Adrenal gland (tissue), 12 donors: Measurements from ENCODE around the gene PFN1. TPM values are rescaled to one million over a fixed set of nuclear protein-coding genes. Genes with fewer than 3 reads are reported as not detected.
"Not testable (repeated sequence)": the region's sequence is repeated elsewhere in the genome, so short reads cannot be mapped to it uniquely, and the experiment has no call there.

Source experiments
- DNase-seq, 7 donors: peaks; one replicate each; pipeline ENCODE4 v3.0.0-alpha.2; 2019 to 2020
- H3K27ac ChIP-seq, 5 donors: fragments of 200-600 bp; sonication (generic) in 4 of 5; 1 replicate in 3 of 5; 2 replicates in 2 of 5; pipeline versions ENCODE4 v1.5.1 to v1.8.0; 2016 to 2020; ENCODE audit warnings: mild to moderate bottlenecking in 1 of 5
- H3K27me3 ChIP-seq: fragments of 200-600 bp; 2 replicates; pipeline ENCODE4 v1.8.0; 2021
- H3K36me3 ChIP-seq, 2 donors: fragments of 200-600 bp; replicated peaks in 1 of 2; 1 replicate in 1 of 2; 2 replicates in 1 of 2; pipeline versions ENCODE4 v1.5.1 to v1.8.0; 2018 to 2022
- H3K4me1 ChIP-seq, 2 donors: fragments of 200-600 bp; replicated peaks in 1 of 2; 1 replicate in 1 of 2; 2 replicates in 1 of 2; pipeline versions ENCODE4 v1.5.1 to v1.8.0; 2018 to 2021
- H3K4me3 ChIP-seq, 4 donors: fragments of 200-600 bp; sonication (generic) in 3 of 4; one replicate each; pipeline ENCODE4 v1.5.1; 2016 to 2018
- H3K9me3 ChIP-seq, 3 donors: fragments of 200-600 bp; sonication (generic) in 1 of 3; replicated peaks in 1 of 3; 1 replicate in 2 of 3; 2 replicates in 1 of 3; pipeline versions ENCODE4 v1.5.1 to v1.8.0; 2016 to 2021
- POLR2A ChIP-seq, 2 donors: fragments of 450-650 bp; IDR thresholded peaks; one replicate each; pipeline ENCODE4 v1.6.1; 2017; ENCODE audit warnings: antibody characterized with exemption in 2 of 2, mild to moderate bottlenecking in 2 of 2, moderate library complexity in 1 of 2
- WGBS, 4 donors: extraction: QIAGEN DNeasy Blood & Tissue Kit in 2 of 4; methylation state at CpG; one replicate each; pipeline versions ENCODE4 v1.1.5 to v1.1.7; 2013 to 2017; 5-methylcytosine and 5-hydroxymethylcytosine counted together
- intact Hi-C, 2 donors: fragments of 100-400 bp; cut with DNase I; formaldehyde crosslinking; loops; one replicate each; pipeline versions ENCODE4 v1.14.1 to v1.15.0; 2022 to 2023
- polyA plus RNA-seq, 3 donors: library from polyadenylated mRNA; stranded (reverse); fragments of 200-250 nt in 2 of 3; fragments of 350-450 nt in 1 of 3; fragmentation: Illumina TruSeq in 1 of 3; extraction: RNeasy Lipid Tissue Mini Kit (QIAGEN cat#74804) in 1 of 3; gene quantifications; one replicate each; pipeline ENCODE4 v1.2.3, GENCODE V29; 2013 to 2014
- total RNA-seq, 9 donors: library from RNA; depleted of rRNA in 4 of 9; stranded (reverse); fragments of >200 nt in 4 of 9; fragments of 120-200 nt in 1 of 9; fragmentation: NEBNext Ultra II Directional in 1 of 9; extraction: Animal tissue kit (Norgen Biotek cat#: 25700) in 1 of 9; gene quantifications; one replicate each; pipeline versions ENCODE4 v1.1.0 to v1.2.4, GENCODE V29; 2013 to 2023
- TF ChIP-seq, protein P1 (sequence below), 6 experiments: fragments of 450-650 bp in 4 of 6; fragments of 200-600 bp in 2 of 6; sonication (generic) in 1 of 6; IDR thresholded peaks; 1 replicate in 5 of 6; 2 replicates in 1 of 6; pipeline versions ENCODE4 v1.5.1 to v1.8.0; 2016 to 2021; ENCODE audit warnings: antibody characterized with exemption in 6 of 6, mild to moderate bottlenecking in 2 of 6, moderate library complexity in 1 of 6
- donor health status: healthy with polysubstance abuse.
- donor health status: Bipolar disorder and iron deficiency.
- donor health status: DM: yes; HTN: yes; CAD: no.
- donor health status: DM: no; HTN: no; CAD: no.
- donor health status: DM: no; HTN: no; CAD: no.
- donor health status: DM: yes; HTN: yes; CAD: no.

The PFN1 gene
- total and polyA plus RNA-seq, 12 donors: 310 to 1,056 (median 423) TPM

DNA sequence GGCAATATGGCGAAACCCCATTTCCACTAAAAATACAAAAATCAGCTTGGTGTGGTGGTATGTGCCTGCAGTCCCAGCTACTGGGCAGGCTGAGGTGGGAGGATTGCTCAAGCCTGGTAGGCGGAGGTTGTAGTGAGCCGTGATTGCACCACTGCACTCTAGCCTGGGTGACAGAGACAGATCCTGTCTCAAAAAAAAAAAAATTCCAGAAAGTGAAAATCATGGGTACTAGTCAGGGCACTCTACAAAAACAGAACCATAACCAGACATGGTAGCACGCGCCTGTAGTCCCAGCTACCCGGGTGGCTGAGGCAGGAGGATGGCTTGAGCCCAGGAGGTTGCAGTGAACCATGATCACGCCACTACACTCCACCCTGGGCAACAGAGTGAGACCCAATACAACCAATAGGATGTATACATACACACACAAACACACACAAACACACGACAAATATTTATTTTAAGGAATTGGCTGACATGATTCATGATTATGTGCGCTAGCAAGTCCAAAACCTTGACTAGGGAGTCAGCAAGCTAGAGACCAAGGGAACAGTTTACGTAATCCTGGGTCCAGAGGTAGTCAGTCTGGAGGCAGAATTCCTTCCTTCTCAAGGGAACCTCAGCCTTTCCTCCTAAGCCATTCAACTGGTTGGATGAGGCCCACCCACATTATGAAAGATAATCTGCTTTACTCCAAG lies 27.8 kb downstream of the PFN1 start:
- H3K4me1 ChIP-seq: no peaks in the 10 kb centered on the region
- H3K36me3 ChIP-seq: no peaks in the 10 kb centered on the region
- no peak overlapping the region for H3K4me3 ChIP-seq
- intact Hi-C loops: no loop called here
- 74 to 83% (median 79%) methylated on average over 10 of the region's 10 CpGs for WGBS, 4 donors
- H3K27me3 ChIP-seq: no peaks in the 10 kb centered on the region
- TF ChIP-seq, protein P1, sequence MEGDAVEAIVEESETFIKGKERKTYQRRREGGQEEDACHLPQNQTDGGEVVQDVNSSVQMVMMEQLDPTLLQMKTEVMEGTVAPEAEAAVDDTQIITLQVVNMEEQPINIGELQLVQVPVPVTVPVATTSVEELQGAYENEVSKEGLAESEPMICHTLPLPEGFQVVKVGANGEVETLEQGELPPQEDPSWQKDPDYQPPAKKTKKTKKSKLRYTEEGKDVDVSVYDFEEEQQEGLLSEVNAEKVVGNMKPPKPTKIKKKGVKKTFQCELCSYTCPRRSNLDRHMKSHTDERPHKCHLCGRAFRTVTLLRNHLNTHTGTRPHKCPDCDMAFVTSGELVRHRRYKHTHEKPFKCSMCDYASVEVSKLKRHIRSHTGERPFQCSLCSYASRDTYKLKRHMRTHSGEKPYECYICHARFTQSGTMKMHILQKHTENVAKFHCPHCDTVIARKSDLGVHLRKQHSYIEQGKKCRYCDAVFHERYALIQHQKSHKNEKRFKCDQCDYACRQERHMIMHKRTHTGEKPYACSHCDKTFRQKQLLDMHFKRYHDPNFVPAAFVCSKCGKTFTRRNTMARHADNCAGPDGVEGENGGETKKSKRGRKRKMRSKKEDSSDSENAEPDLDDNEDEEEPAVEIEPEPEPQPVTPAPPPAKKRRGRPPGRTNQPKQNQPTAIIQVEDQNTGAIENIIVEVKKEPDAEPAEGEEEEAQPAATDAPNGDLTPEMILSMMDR (IDR thresholded peaks at IDR 0.05): no peak
- TF ChIP-seq POLR2A (IDR thresholded peaks at IDR 0.05): no peak
- H3K27ac ChIP-seq: no peak overlapping the region
- DNase-seq: peak in 1 of 7 donors; percentile 35
- H3K9me3 ChIP-seq: no peaks in the 10 kb centered on the region

- Histone ChIP-seq H3K27me3 (no peaks in the 10 kb centered on the region), H3K4me3 (no peak overlapping the region), H3K4me1 (no peaks in the 10 kb centered on the region), H3K9me3 (no peaks in the 10 kb centered on the region), H3K36me3 (no peaks in the 10 kb centered on the region), H3K27ac (no peak overlapping the region)
- intact Hi-C loops: no loop called here
- no peak for TF ChIP-seq POLR2A (IDR thresholded peaks at IDR 0.05)
- TF ChIP-seq, protein P1 (IDR thresholded peaks at IDR 0.05): no peak
- DNase-seq: no peak
- 74 to 77% (median 76%) methylated on average over 8 of the region's 8 CpGs for WGBS, 4 donors
Measured at GRCh38 chr17:4919511-4920047, 28.8 kb downstream of the PFN1 start.

DNA sequence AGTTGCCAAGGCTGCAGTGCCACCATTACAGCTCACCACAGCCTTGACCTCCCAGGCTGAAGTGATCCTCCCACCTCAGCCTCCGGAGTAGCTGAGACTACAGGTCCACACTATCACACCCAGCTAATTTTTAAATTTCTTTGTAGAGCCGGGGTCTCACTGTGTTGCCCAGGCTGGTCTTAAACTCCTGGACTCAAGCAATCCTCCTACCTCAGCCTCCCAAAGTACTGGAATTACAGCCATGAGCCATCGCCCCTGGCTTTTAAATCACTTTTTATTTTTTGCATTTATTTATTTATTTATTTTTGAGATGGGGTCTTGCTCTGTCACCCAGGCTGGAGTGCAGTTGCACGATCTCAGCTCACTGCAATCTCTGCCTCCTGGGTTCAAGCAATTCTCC lies 33.8 kb downstream of the PFN1 start:
- H3K4me3 ChIP-seq, H3K27ac ChIP-seq, H3K27me3 ChIP-seq, H3K4me1 ChIP-seq, H3K36me3 ChIP-seq, H3K9me3 ChIP-seq, DNase-seq: not testable (repeated sequence)
- WGBS, 4 donors: 76 to 86% (median 79%) methylated on average over 4 of the region's 4 CpGs
- intact Hi-C loops: loop anchor here in 1 of 2 donors (5.0 kb wide), 1 partner anchor 148 kb away; no protein-coding TSS in a partner anchor

DNA sequence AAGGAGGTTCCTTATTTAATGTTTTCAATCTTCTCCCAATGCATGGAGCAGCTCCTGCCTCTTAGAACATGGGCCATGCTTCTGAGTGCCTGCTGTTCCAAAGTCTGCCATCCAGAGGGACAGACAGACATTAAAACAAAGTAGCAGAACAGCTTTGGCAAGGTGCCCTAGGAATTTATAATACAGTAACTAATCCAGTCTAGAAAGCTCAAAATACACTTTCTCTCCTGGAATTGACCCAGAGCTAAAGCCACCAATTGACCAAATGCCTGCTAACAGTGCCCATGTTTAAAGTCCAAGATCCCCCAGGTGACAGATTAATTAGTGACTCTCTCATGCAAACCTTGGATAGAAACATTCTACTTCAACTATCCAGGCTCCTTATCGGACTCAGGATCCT lies 34.3 kb downstream of the PFN1 start:
- TF ChIP-seq POLR2A (IDR thresholded peaks at IDR 0.05): no peak
- TF ChIP-seq, protein P1 (IDR thresholded peaks at IDR 0.05): no peak
- no peak overlapping the region for H3K27ac ChIP-seq
- DNase-seq: no peak
- no peaks in the 10 kb centered on the region for H3K36me3 ChIP-seq
- H3K27me3 ChIP-seq: no peaks in the 10 kb centered on the region
- H3K4me1 ChIP-seq: peaks cover 0 to 3% of the 10 kb centered on the region in 2 donors
- H3K4me3 ChIP-seq: no peak overlapping the region
- intact Hi-C loops: loop anchor here in 1 of 2 donors (5.0 kb wide), 1 partner anchor 148 kb away; no protein-coding TSS in a partner anchor
- H3K9me3 ChIP-seq: no peaks in the 10 kb centered on the region
- 83 to 91% (median 84%) methylated on average over 1 of the region's 1 CpG for WGBS, 4 donors
